NCI-H524 treated with DMSO at 0.1 percent for 48 hours (cell line): ENCODE data around the gene NRIP2.
A peak's percentile ranks its signal among the peaks of the same experiment; 100 is the strongest.

Experiments used
- DNase-seq: peaks from one replicate; lab custom pipeline; 2025; lab: John Stamatoyannopoulos, UW

NRIP2 gene

DNA sequence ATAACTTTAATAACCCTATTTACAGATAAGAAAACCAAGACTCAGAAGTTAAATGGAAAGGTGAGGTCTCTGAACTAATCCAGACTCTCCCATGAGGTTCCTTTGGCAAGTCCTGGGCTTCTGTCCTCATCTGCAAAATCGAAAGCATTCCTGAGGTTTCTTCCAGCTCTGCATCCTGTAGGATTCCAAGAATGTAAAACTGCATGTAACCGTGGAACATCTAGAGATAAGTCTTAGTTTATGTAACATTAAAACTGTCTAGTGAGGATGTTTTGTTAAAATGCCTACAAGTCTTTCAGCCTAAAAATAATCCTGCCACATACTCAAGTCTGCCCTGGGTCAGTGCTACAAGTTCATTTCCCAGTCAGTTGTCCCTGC lies 29.7 kb downstream of the NRIP2 start:
- no peak for DNase-seq

DNA sequence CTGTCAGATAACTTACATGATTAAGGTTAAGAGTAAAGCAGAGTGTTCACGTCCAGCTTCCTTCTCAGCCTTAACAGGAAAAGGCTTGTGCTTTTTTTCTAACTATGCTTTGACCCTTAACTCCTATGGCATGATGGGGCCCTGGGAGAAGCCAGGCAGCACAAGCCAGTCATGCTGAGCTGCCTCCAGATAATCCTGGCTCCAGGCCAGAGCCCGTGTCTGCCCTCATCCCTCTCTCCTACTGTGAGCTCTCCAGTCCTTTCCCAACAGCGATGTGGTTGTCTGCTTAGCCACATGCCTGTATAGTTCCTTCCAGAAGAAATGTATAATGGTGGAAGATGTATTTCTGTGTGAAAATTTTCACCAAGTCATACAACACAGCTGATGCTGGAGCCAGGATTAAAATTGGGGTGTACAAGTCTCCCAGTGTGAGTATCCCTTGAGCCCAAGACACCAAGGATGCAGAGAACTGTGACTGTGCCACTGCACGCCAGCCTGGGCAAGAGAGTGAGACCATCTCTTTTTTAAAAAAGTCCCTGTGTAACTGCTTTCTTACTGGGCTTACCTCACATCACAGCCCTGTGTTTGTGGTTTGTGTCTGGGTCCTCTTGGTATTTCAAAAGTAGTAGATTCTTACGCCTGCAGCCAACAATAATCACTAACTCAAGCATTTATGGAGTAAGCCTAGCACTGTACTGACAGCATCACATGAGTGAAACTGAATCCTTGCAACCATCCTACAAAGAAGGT lies 30.3 kb downstream of the NRIP2 start:
- no peak for DNase-seq

GRCh38 chr12:2803635-2804392 lies 31.0 kb downstream of the NRIP2 start:
- no peak for DNase-seq

GRCh38 chr12:2801044-2801783 lies 33.6 kb downstream of the NRIP2 start:
- no peak for DNase-seq

GRCh38 chr12:2800046-2800570 lies 34.7 kb downstream of the NRIP2 start:
- DNase-seq: no peak

DNA sequence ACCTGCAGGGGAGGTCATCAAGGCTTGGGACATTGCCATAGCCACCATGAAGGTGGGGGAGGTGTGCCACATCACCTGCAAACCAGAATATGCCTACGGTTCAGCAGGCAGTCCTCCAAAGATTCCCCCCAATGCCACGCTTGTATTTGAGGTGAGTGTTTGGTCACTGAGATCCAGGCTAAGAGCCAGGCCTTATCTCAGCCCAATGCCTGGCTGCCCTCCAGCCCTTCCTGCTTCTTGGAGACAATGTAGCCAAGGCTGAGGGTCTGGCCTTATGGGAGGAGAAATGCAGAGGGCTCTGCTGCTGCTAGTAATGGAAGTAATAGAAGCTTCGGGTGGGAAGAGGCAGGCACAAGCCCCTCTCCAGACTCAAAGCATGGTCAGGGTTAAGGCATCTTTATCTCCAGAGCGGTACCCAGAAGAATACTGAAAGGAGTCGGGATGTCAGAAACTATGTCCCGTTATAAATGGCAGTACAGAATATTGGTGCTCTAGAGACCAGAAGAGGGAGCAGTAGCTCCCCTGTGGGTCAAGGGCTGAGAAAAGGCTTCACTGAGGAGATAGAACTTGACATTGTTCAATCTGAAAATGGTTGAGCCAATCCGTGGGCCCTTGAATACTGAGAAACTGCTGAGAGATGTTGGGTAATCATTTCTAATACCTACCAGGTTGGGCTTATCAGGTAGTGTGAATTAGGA lies 37.0 kb downstream of the NRIP2 start:
- no peak for DNase-seq

DNA sequence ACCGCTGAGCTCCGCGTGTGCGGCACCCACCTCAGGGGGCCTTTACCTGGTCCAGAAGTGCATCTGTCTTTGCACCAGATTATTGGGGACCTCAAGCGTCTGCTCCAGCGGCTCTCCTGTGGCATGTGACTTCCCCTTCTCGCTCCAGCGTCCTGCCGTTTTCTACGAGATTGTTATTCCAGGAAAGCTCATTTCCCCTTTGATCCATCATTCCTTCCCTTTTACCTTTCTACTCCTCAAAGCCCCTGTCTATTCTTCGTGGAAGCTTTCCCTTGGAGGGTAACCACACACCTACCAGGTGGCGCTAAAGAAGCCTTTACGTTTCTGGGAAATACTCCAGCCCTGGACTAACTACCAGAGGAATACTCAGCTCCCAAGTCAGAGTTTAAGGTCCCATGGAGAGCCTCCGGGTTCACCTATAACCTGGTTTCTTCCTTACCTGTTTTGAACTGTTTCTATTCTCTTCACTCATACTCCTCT lies 38.6 kb downstream of the NRIP2 start:
- DNase-seq: no peak

DNA sequence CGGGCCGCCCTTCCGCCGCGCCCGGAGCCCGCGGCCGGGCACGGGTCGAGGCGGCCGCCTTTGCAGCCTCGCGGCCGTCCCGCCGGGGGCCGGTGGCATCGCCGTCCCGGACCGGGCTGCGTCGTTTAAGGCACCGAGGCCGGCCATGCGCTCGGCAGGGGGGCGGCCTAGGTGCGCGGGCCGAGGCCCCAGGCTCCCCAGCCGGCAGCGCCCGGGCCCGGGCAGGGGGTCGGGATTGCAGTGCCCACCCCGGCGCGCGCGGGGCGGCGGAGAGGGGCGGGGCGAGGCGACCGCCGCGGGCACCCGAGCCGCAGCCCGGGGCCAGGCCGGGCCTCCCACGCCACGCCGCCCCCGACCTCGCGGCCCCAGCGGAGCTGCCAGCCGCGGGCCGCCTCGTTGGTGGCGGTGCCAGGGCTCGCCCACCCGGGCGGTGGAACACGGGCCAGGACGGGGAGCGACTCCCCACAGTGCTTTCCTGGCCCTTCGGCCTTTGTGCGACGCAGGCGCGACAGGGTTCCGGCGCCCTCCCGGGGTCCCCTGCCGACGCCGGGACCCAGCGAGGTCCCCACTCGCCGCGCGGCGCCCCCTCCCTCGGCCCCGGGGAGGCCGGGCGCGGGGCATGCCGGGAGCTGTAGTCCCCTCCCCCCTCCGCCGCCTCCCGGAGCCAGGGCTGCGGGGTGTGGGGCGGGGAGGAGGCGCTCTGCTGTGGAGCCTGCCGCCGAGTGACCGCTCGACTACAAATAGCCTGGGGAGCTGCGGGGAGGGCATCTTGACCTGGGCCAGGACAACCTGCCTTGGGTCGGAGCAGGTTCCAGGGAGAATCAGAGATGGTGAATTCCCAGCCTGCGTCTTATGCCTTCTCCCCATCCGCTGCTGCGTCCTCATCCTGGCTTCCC lies 39.3 kb downstream of the NRIP2 start:
- DNase-seq: no peak

DNA sequence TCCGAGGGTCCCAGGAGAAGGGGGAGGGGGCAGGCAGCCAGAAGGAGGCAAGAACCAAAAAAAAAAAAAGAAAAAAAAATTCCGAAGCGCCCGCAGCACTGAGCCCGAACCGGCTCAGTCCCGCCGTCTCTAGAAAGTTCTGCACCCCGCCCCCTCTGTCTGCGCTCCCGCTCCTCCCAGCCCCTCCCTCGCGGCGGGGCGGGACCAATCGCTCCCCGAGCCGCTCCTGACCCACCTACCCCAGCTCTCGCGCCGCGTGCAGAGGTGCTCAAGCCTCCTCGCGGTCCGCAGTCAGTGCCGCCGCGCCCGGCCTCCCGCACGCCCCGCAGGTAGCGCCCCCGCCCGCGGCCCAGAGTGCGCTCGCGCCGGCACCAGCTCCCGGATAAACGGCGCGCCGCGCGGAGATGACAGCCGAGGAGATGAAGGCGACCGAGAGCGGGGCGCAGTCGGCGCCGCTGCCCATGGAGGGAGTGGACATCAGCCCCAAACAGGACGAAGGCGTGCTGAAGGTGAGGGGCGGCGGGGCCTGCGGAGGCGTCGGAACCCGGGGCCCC lies 40.0 kb downstream of the NRIP2 start, which contains the start of gene FKBP4:
Gene FKBP4 (plus strand): TSS at position 235 of the 554 bp plus-strand sequence. CDS start 170 bp downstream, at position 405.
- DNase-seq: peak; percentile 15

GRCh38 chr12:2794191-2794735 lies 40.6 kb downstream of the NRIP2 start:
- no peak for DNase-seq

DNA sequence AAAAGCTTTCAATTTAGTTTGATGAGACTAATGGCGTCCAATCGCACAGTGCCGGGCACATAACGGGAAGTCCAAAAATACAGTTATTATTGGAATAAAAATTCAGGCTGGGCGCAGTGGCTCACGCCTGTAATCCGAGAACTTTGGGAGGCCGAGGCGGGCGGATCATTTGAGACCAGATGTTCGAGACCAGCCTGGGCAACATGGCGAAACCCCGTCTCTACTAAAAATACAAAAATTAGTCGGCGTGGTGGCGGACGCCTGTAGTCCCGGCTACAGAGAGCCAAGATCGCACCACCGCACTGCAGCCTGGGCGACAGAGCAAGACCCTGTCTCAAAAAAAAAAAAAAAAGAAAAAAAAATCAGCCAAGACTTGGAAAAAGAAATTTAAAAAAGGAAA lies 41.3 kb downstream of the NRIP2 start:
- no peak for DNase-seq

GRCh38 chr12:2792671-2793500 lies 41.9 kb downstream of the NRIP2 start:
- no peak for DNase-seq

DNA sequence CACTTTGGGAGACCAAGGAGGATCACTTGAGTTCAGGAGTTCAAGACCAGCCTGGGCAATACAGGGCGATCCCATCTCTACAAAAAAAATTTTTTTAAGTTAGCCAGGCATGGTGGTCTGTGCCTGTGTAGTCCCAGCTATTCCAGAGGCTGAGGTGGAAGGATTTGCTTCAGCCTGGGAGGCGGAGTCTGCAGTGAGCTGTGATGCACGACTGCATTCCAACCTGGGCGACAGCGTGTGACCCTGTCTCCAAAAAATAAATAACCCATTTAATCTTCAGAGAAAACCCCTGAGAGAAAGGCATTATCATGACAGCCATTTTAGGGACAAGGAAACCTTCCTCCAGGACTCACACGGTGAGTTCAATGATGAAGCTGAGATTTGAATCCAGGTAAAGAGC lies 43.7 kb downstream of the NRIP2 start:
- no peak for DNase-seq

GRCh38 chr12:2785017-2785416 lies 49.8 kb downstream of the NRIP2 start:
- no peak for DNase-seq

DNA sequence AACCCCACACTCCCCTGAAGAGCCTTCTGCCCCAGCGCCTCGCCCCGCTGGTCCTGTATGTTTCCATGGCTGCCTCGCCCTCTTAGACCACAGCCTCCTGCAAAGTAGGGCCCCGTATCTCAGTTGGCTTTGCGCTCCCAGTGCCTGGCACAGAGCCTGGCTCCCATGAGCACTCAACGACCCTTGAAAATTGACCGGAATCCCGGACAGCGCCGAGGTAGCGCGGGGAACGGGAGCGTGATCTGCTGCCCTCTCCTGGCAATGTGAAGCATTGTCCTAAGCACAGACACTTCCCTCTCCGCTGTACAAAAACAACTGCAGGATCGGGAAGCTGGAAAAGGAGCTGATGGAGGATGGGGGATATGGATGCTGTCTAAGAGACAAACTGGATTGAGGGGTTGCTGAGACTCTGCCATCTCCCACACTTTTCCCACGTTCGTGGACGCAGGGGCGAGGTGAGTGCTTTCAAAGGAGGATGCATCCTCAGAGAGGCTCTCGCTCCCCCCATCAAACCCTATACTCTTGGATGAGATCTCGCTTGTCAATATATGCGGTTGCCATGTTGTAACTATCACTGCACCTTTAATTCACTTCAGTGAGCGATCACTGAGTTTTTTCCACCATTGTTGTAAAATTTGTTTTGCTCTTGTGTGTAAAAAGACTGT lies 50.8 kb downstream of the NRIP2 start:
- peak; percentile 8 for DNase-seq

GRCh38 chr12:2779281-2779680 lies 55.6 kb downstream of the NRIP2 start:
- no peak for DNase-seq

- DNase-seq: no peak
These were observed 58.6 kb downstream of the NRIP2 start for GRCh38 chr12:2776129-2776806.

- DNase-seq: no peak
These were observed 59.4 kb downstream of the NRIP2 start for GRCh38 chr12:2775431-2775830.
